Neural cell (in vitro differentiated cells): ENCODE data around the gene LRRC55.

Experiments
- EZH2 ChIP-seq: fragments of 200-600, 300-800 bp; shearing (Covaris generic), sonication (generic); IDR thresholded peaks from 2 replicates; pipeline ENCODE4 v1.6.1; 2014; ENCODE audit warnings: antibody characterized with exemption, low read length, borderline replicate concordance, mild to moderate bottlenecking; ENCODE audit not compliant: insufficient read depth, poor library complexity, severe bottlenecking
- MXI1 ChIP-seq: fragments of 450-650 bp; conservative IDR thresholded peaks from 2 replicates; pipeline ENCODE4 v1.6.1; 2014; ENCODE audit warnings: antibody characterized with exemption, mild to moderate bottlenecking; ENCODE audit not compliant: poor library complexity, severe bottlenecking
- POLR2AphosphoS5 ChIP-seq: IDR thresholded peaks from 2 replicates; pipeline ENCODE4 v1.6.1; 2012
- RAD21 ChIP-seq: fragments of 450-650 bp; conservative IDR thresholded peaks from 2 replicates; pipeline ENCODE4 v1.6.1; 2014; ENCODE audit warnings: antibody characterized with exemption, mild to moderate bottlenecking, moderate library complexity
- SMC3 ChIP-seq: fragments of 450-650 bp; conservative IDR thresholded peaks from 2 replicates; pipeline ENCODE4 v1.6.1; 2014; ENCODE audit warnings: antibody characterized with exemption, mild to moderate bottlenecking, moderate library complexity; ENCODE audit not compliant: poor library complexity
- TAF1 ChIP-seq: IDR thresholded peaks from 2 replicates; pipeline ENCODE4 v1.6.1; 2012; ENCODE audit warnings: low read depth
- TF ChIP-seq, protein P1 (sequence below): fragments of 450-650 bp; IDR thresholded peaks from 2 replicates; pipeline ENCODE4 v1.5.1; 2014; ENCODE audit warnings: antibody characterized with exemption, mild to moderate bottlenecking, moderate library complexity; ENCODE audit not compliant: poor library complexity, severe bottlenecking
- TF ChIP-seq, protein P2 (sequence below): IDR thresholded peaks from 2 replicates; pipeline ENCODE4 v1.6.1; 2012; ENCODE audit warnings: borderline replicate concordance

- TF ChIP-seq POLR2AphosphoS5 (no peak), EZH2 (no peak), RAD21 (no peak), MXI1 (no peak), SMC3 (no peak), TAF1 (no peak)
- TF ChIP-seq, protein P1, sequence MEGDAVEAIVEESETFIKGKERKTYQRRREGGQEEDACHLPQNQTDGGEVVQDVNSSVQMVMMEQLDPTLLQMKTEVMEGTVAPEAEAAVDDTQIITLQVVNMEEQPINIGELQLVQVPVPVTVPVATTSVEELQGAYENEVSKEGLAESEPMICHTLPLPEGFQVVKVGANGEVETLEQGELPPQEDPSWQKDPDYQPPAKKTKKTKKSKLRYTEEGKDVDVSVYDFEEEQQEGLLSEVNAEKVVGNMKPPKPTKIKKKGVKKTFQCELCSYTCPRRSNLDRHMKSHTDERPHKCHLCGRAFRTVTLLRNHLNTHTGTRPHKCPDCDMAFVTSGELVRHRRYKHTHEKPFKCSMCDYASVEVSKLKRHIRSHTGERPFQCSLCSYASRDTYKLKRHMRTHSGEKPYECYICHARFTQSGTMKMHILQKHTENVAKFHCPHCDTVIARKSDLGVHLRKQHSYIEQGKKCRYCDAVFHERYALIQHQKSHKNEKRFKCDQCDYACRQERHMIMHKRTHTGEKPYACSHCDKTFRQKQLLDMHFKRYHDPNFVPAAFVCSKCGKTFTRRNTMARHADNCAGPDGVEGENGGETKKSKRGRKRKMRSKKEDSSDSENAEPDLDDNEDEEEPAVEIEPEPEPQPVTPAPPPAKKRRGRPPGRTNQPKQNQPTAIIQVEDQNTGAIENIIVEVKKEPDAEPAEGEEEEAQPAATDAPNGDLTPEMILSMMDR, result no peak
- TF ChIP-seq, protein P2, sequence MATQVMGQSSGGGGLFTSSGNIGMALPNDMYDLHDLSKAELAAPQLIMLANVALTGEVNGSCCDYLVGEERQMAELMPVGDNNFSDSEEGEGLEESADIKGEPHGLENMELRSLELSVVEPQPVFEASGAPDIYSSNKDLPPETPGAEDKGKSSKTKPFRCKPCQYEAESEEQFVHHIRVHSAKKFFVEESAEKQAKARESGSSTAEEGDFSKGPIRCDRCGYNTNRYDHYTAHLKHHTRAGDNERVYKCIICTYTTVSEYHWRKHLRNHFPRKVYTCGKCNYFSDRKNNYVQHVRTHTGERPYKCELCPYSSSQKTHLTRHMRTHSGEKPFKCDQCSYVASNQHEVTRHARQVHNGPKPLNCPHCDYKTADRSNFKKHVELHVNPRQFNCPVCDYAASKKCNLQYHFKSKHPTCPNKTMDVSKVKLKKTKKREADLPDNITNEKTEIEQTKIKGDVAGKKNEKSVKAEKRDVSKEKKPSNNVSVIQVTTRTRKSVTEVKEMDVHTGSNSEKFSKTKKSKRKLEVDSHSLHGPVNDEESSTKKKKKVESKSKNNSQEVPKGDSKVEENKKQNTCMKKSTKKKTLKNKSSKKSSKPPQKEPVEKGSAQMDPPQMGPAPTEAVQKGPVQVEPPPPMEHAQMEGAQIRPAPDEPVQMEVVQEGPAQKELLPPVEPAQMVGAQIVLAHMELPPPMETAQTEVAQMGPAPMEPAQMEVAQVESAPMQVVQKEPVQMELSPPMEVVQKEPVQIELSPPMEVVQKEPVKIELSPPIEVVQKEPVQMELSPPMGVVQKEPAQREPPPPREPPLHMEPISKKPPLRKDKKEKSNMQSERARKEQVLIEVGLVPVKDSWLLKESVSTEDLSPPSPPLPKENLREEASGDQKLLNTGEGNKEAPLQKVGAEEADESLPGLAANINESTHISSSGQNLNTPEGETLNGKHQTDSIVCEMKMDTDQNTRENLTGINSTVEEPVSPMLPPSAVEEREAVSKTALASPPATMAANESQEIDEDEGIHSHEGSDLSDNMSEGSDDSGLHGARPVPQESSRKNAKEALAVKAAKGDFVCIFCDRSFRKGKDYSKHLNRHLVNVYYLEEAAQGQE, result no peak
These were observed 46.6 kb upstream of the LRRC55 start for GRCh38 chr11:57135020-57135751.
